Tibial nerve (tissue), 3 donors: ENCODE measurements around the gene CCDC183.

Source experiments
- CTCF ChIP-seq, 5 experiments: fragments of 200-600 bp in 3 of 5; fragments of 450-650 bp in 2 of 5; sonication (generic) in 3 of 5; IDR thresholded peaks; one replicate each; pipeline ENCODE4 v1.5.1; 2016 to 2019; ENCODE audit warnings: antibody characterized with exemption in 5 of 5, mild to moderate bottlenecking in 3 of 5, moderate library complexity in 2 of 5
- POLR2A ChIP-seq, 2 donors: fragments of 450-650 bp; IDR thresholded peaks; one replicate each; pipeline ENCODE4 v1.6.1; 2017; ENCODE audit warnings: antibody characterized with exemption in 2 of 2, mild to moderate bottlenecking in 2 of 2, moderate library complexity in 2 of 2

- no peak for TF ChIP-seq CTCF (IDR thresholded peaks at IDR 0.05)
- TF ChIP-seq POLR2A (IDR thresholded peaks at IDR 0.05), result no peak
These were observed 18.8 kb upstream of the CCDC183 start for GRCh38 chr9:136777359-136777758.
